Testis (tissue), 2 donors: ENCODE data around the gene EFNA2.

Source experiments
- CTCF ChIP-seq, 3 experiments: fragments of 450-650 bp in 2 of 3; fragments of 200-600 bp in 1 of 3; sonication (generic) in 1 of 3; IDR thresholded peaks; one replicate each; pipeline ENCODE4 v1.5.1; 2016 to 2019; ENCODE audit warnings: antibody characterized with exemption in 3 of 3, mild to moderate bottlenecking in 2 of 3, moderate library complexity in 1 of 3
- POLR2A ChIP-seq: fragments of 450-650 bp; IDR thresholded peaks from one replicate; pipeline ENCODE4 v1.6.1; 2017; ENCODE audit warnings: antibody characterized with exemption, mild to moderate bottlenecking, moderate library complexity

- no peak for TF ChIP-seq CTCF (IDR thresholded peaks at IDR 0.05)
- TF ChIP-seq POLR2A: no peak
Measured at GRCh38 chr19:1299801-1300200, 14.1 kb downstream of the EFNA2 start.
